Ovary (tissue), 3 donors: Measurements from ENCODE around the gene PITX2.

ENCODE experiments used
- POLR2A ChIP-seq: fragments of 450-650 bp; IDR thresholded peaks from one replicate; pipeline ENCODE4 v1.6.1; 2017; ENCODE audit warnings: antibody characterized with exemption, mild to moderate bottlenecking, moderate library complexity
- TF ChIP-seq, protein P1 (sequence below), 3 donors: fragments of 450-650 bp in 2 of 3; fragments of 200-600 bp in 1 of 3; IDR thresholded peaks; one replicate each; pipeline versions ENCODE4 v1.5.1 to v1.8.0; 2016 to 2022; ENCODE audit warnings: antibody characterized with exemption in 3 of 3, mild to moderate bottlenecking in 1 of 3
- donor health status: DM: no; HTN: no; CAD: no.

DNA sequence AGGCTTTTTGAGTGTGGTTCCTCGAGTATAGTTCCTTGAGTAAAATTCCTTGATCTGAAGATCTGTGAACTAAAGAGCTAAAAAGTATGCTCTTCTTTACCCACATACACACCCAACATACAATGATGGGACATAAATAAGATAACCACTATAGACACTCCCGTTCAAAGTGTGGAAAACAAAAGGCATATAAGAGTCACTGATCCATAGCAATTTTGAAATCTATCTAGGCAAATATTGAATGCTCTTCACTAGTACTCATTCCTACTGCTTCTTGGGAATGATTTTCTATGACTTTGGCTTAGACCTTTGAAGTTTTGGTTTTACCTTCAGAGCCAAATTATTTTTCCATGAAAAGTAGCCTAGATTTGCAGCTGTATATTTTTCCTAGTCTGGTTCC is 26.4 kb downstream of the PITX2 start:
- TF ChIP-seq, protein P1, sequence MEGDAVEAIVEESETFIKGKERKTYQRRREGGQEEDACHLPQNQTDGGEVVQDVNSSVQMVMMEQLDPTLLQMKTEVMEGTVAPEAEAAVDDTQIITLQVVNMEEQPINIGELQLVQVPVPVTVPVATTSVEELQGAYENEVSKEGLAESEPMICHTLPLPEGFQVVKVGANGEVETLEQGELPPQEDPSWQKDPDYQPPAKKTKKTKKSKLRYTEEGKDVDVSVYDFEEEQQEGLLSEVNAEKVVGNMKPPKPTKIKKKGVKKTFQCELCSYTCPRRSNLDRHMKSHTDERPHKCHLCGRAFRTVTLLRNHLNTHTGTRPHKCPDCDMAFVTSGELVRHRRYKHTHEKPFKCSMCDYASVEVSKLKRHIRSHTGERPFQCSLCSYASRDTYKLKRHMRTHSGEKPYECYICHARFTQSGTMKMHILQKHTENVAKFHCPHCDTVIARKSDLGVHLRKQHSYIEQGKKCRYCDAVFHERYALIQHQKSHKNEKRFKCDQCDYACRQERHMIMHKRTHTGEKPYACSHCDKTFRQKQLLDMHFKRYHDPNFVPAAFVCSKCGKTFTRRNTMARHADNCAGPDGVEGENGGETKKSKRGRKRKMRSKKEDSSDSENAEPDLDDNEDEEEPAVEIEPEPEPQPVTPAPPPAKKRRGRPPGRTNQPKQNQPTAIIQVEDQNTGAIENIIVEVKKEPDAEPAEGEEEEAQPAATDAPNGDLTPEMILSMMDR (IDR thresholded peaks at IDR 0.05): no peak
- TF ChIP-seq POLR2A: no peak
